ENCODE data around the gene FBP1.
"Not testable (repeated sequence)": the region's sequence is repeated elsewhere in the genome, so short reads cannot be mapped to it uniquely, and the experiment has no call there.

Gene FBP1

DNA sequence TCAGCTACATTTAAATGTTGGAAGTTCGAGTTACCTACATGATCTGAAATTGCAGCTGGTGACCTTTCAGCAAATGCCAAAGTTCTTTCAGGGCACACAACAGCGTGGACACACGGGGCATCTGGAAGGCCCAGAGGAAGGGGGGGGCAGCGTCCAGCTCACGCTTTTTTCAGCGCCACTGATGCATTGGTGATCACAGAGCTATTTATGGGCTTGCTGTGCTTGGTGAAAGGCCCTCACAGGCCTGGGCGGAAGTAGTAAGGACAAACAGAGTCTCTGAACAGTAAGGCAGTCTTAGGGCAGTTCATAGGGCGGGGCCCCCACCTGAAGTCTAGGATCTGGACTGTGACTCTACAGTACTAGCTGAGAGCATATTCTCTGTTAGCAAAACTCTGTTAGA lies 39.1 kb downstream of the FBP1 start:
- Histone ChIP-seq H2BK12ac (ENCODE audit: low read length) (no peak overlapping the region), H3K4ac (ENCODE audit: low read length) (no peak overlapping the region), H3K79me1 (ENCODE audit: low read depth, low read length) (no peaks in the 10 kb centered on the region), H3K9me3 (replicated peaks in 1 of 2; ENCODE audit: control insufficient read depth in 2 of 2, insufficient read depth in 1 of 2, low read depth in 1 of 2, low read length in 2 of 2) (no peaks in the 10 kb centered on the region), H4K91ac (ENCODE audit: low read depth, low read length, poor library complexity) (no peak overlapping the region), H3K36me3 (replicated peaks in 1 of 2; ENCODE audit: control insufficient read depth in 2 of 2, insufficient read depth in 2 of 2, low read length in 2 of 2) (no peaks in the 10 kb centered on the region), H3K9ac (ENCODE audit: low read depth, low read length, poor library complexity) (no peak overlapping the region), H2BK15ac (ENCODE audit: low read length) (no peak overlapping the region), H3K23ac (ENCODE audit: low read depth, low read length, poor library complexity) (no peak overlapping the region), H2AK5ac (ENCODE audit: low read depth, low read length) (no peak overlapping the region), H3K27me3 (ENCODE audit: control insufficient read depth in 3 of 3, insufficient read depth in 3 of 3, low read depth in 1 of 3, low read length in 3 of 3) (peaks cover 0 to 14% (median 0%) of the 10 kb centered on the region in 3 experiments), H2AFZ (ENCODE audit: low read length) (peak overlapping the region; percentile 23), H3K4me2 (ENCODE audit: insufficient read depth, low read length, poor library complexity, severe bottlenecking) (no peak overlapping the region), H3K14ac (ENCODE audit: low read length) (no peak overlapping the region), H2BK5ac (ENCODE audit: low read length) (peak overlapping the region; percentile 32), H3K4me3 (ENCODE audit: low read length in 2 of 2) (no peak overlapping the region), H4K8ac (ENCODE audit: low read depth, low read length) (no peak overlapping the region), H2BK120ac (ENCODE audit: low read depth, low read length) (no peak overlapping the region), H3K18ac (ENCODE audit: low read length) (no peak overlapping the region), H3K4me1 (ENCODE audit: control insufficient read depth in 2 of 2, insufficient read depth in 1 of 2, low read depth in 1 of 2, low read length in 2 of 2) (peaks cover 0 to 2% of the 10 kb centered on the region in 2 donors), H3K27ac (replicated peaks; ENCODE audit: low read length) (no peak overlapping the region)
- DNase-seq (ENCODE audit: low spot score) = no peak
- no CpG with 5 or more reads among the region's 8 CpGs for WGBS, 2 donors (ENCODE audit: extremely low coverage in 2 of 2, insufficient read length in 2 of 2, insufficient replicate concordance in 1 of 2)

GRCh38 chr9:94599102-94599501 lies 40.2 kb downstream of the FBP1 start:
- Histone ChIP-seq H3K23ac (ENCODE audit: low read depth, low read length, poor library complexity) (no peak overlapping the region), H3K18ac (ENCODE audit: low read length) (no peak overlapping the region), H4K91ac (ENCODE audit: low read depth, low read length, poor library complexity) (no peak overlapping the region), H2BK5ac (ENCODE audit: low read length) (no peak overlapping the region), H3K14ac (ENCODE audit: low read length) (no peak overlapping the region), H3K4me2 (ENCODE audit: insufficient read depth, low read length, poor library complexity, severe bottlenecking) (no peak overlapping the region), H3K9me3 (replicated peaks in 1 of 2; ENCODE audit: control insufficient read depth in 2 of 2, insufficient read depth in 1 of 2, low read depth in 1 of 2, low read length in 2 of 2) (no peaks in the 10 kb centered on the region), H3K36me3 (replicated peaks in 1 of 2; ENCODE audit: control insufficient read depth in 2 of 2, insufficient read depth in 2 of 2, low read length in 2 of 2) (no peaks in the 10 kb centered on the region), H3K27me3 (ENCODE audit: control insufficient read depth in 3 of 3, insufficient read depth in 3 of 3, low read depth in 1 of 3, low read length in 3 of 3) (peaks cover 0 to 8% (median 0%) of the 10 kb centered on the region in 3 experiments), H3K4me1 (ENCODE audit: control insufficient read depth in 2 of 2, insufficient read depth in 1 of 2, low read depth in 1 of 2, low read length in 2 of 2) (peaks cover 0 to 2% of the 10 kb centered on the region in 2 donors), H2BK120ac (ENCODE audit: low read depth, low read length) (no peak overlapping the region), H3K9ac (ENCODE audit: low read depth, low read length, poor library complexity) (no peak overlapping the region), H3K4me3 (ENCODE audit: low read length in 2 of 2) (no peak overlapping the region), H3K79me1 (ENCODE audit: low read depth, low read length) (no peaks in the 10 kb centered on the region), H2BK12ac (ENCODE audit: low read length) (no peak overlapping the region), H4K8ac (ENCODE audit: low read depth, low read length) (no peak overlapping the region), H3K4ac (ENCODE audit: low read length) (no peak overlapping the region), H2AK5ac (ENCODE audit: low read depth, low read length) (no peak overlapping the region), H2AFZ (ENCODE audit: low read length) (no peak overlapping the region), H3K27ac (replicated peaks; ENCODE audit: low read length) (no peak overlapping the region), H2BK15ac (ENCODE audit: low read length) (no peak overlapping the region)
- DNase-seq (ENCODE audit: low spot score) = no peak
- WGBS, 2 donors (ENCODE audit: extremely low coverage in 2 of 2, insufficient read length in 2 of 2, insufficient replicate concordance in 1 of 2) = no CpG with 5 or more reads among the region's 7 CpGs

DNA sequence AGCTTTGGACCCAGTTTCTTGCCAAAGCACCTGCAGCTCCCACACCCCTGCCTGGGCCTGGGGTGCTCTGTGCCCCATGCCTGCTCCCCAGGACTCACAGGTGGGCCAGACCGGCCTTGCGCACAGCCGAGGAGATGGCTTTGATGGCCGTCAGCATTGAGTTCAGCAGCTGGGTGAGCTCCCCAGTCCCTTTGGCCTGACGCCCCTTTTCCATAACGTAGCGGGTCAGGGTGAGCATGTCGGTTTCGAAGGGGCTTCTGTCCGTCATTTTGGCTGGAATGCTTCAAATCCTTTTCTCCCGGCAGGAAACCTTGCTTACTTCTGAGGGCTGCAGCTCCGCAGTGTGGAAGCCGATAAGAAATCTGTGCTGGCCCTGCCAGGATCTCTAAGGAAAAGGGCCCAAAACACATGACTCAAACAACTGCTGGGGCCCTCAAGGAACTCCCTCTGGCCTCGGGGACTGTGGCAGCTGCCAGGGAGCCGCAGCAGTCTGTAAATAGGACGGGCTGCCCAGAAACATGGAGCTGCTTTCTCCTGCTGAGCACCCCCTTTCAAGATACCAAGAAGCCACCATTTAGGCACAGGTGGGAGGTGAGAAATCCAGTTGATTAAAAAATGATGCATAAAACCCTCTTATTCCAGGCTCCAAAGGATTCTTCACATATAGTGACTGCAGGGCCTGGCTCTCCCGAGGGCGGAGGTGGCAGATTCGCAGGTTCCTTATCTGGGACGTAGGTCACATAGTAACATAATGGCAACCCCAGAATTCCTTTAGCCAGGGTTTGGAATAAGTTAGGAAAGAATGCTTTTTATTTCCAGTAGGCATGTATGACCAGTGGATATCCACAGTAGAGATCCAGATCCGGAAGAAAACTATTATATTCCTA lies 45.6 kb downstream of the FBP1 start, which contains the start of gene FBP2:
Gene FBP2, minus strand, starts transcription at position 366 of the 887 bp plus-strand sequence. Its CDS starts 98 bp downstream, at position 268.
- Histone ChIP-seq H2BK15ac (ENCODE audit: low read length) (no peak within 1 kb of the TSS), H4K8ac (ENCODE audit: low read depth, low read length) (no peak within 1 kb of the TSS), H3K36me3 (replicated peaks in 1 of 2; ENCODE audit: control insufficient read depth in 2 of 2, insufficient read depth in 2 of 2, low read length in 2 of 2) (no peaks in the 10 kb centered on the region), H3K9ac (ENCODE audit: low read depth, low read length, poor library complexity) (no peak within 1 kb of the TSS), H3K18ac (ENCODE audit: low read length) (peak within 1 kb of the TSS; percentile 83), H4K91ac (ENCODE audit: low read depth, low read length, poor library complexity) (no peak within 1 kb of the TSS), H2AFZ (ENCODE audit: low read length) (peak within 1 kb of the TSS; percentile 47), H2BK12ac (ENCODE audit: low read length) (no peak within 1 kb of the TSS), H3K27me3 (ENCODE audit: control insufficient read depth in 3 of 3, insufficient read depth in 3 of 3, low read depth in 1 of 3, low read length in 3 of 3) (peaks cover 0 to 6% (median 0%) of the 10 kb centered on the region in 3 experiments), H3K23ac (ENCODE audit: low read depth, low read length, poor library complexity) (no peak within 1 kb of the TSS), H3K27ac (replicated peaks; ENCODE audit: low read length) (no peak within 1 kb of the TSS), H3K4me2 (ENCODE audit: insufficient read depth, low read length, poor library complexity, severe bottlenecking) (no peak within 1 kb of the TSS), H2BK120ac (ENCODE audit: low read depth, low read length) (no peak within 1 kb of the TSS), H2AK5ac (ENCODE audit: low read depth, low read length) (no peak within 1 kb of the TSS), H2BK5ac (ENCODE audit: low read length) (no peak within 1 kb of the TSS), H3K4me3 (ENCODE audit: low read length in 2 of 2) (no peak within 1 kb of the TSS), H3K4me1 (ENCODE audit: control insufficient read depth in 2 of 2, insufficient read depth in 1 of 2, low read depth in 1 of 2, low read length in 2 of 2) (no peaks in the 10 kb centered on the region), H3K79me1 (ENCODE audit: low read depth, low read length) (peaks cover 1% of the 10 kb centered on the region), H3K4ac (ENCODE audit: low read length) (no peak within 1 kb of the TSS), H3K9me3 (replicated peaks in 1 of 2; ENCODE audit: control insufficient read depth in 2 of 2, insufficient read depth in 1 of 2, low read depth in 1 of 2, low read length in 2 of 2) (no peaks in the 10 kb centered on the region), H3K14ac (ENCODE audit: low read length) (no peak within 1 kb of the TSS)
- no CpG with 5 or more reads among the region's 21 CpGs for WGBS, 2 donors (ENCODE audit: extremely low coverage in 2 of 2, insufficient read length in 2 of 2, insufficient replicate concordance in 1 of 2)
- no peak for DNase-seq (ENCODE audit: low spot score)

GRCh38 chr9:94592683-94593082 lies 46.6 kb downstream of the FBP1 start:
- not testable (repeated sequence) for H2BK15ac ChIP-seq (ENCODE audit: low read length); DNase-seq (ENCODE audit: low spot score)

More at GRCh38 chr9:94592683-94593082, 46.6 kb downstream of the FBP1 start:
- not testable (repeated sequence) for H3K27me3 ChIP-seq (ENCODE audit: control insufficient read depth in 3 of 3, insufficient read depth in 3 of 3, low read depth in 1 of 3, low read length in 3 of 3); H3K79me1 ChIP-seq (ENCODE audit: low read depth, low read length); H4K8ac ChIP-seq (ENCODE audit: low read depth, low read length); H2BK5ac ChIP-seq (ENCODE audit: low read length); H2BK120ac ChIP-seq (ENCODE audit: low read depth, low read length); H2AFZ ChIP-seq (ENCODE audit: low read length); H3K27ac ChIP-seq (replicated peaks; ENCODE audit: low read length); H3K4me2 ChIP-seq (ENCODE audit: insufficient read depth, low read length, poor library complexity, severe bottlenecking); H3K23ac ChIP-seq (ENCODE audit: low read depth, low read length, poor library complexity); H3K4me1 ChIP-seq (ENCODE audit: control insufficient read depth in 2 of 2, insufficient read depth in 1 of 2, low read depth in 1 of 2, low read length in 2 of 2); H3K9me3 ChIP-seq (replicated peaks in 1 of 2; ENCODE audit: control insufficient read depth in 2 of 2, insufficient read depth in 1 of 2, low read depth in 1 of 2, low read length in 2 of 2); H3K4ac ChIP-seq (ENCODE audit: low read length); H4K91ac ChIP-seq (ENCODE audit: low read depth, low read length, poor library complexity); H3K36me3 ChIP-seq (replicated peaks in 1 of 2; ENCODE audit: control insufficient read depth in 2 of 2, insufficient read depth in 2 of 2, low read length in 2 of 2); H3K14ac ChIP-seq (ENCODE audit: low read length); H2BK12ac ChIP-seq (ENCODE audit: low read length); H3K9ac ChIP-seq (ENCODE audit: low read depth, low read length, poor library complexity); H2AK5ac ChIP-seq (ENCODE audit: low read depth, low read length); H3K18ac ChIP-seq (ENCODE audit: low read length); H3K4me3 ChIP-seq (ENCODE audit: low read length in 2 of 2)
- no CpG with 5 or more reads among the region's 7 CpGs for WGBS, 2 donors (ENCODE audit: extremely low coverage in 2 of 2, insufficient read length in 2 of 2, insufficient replicate concordance in 1 of 2)
